Esophagus squamous epithelium (tissue), 4 donors: ENCODE results near the gene TMEM145.

Experiments used
- CTCF ChIP-seq, 6 experiments: fragments of 450-650 bp in 4 of 6; fragments of 200-600 bp in 2 of 6; sonication (generic) in 2 of 6; IDR thresholded peaks; one replicate each; pipeline ENCODE4 v1.5.1; 2016 to 2019; ENCODE audit warnings: antibody characterized with exemption in 6 of 6, mild to moderate bottlenecking in 4 of 6, moderate library complexity in 4 of 6
- POLR2A ChIP-seq, 4 donors: fragments of 450-650 bp; IDR thresholded peaks; one replicate each; pipeline ENCODE4 v1.6.1; 2017; ENCODE audit warnings: antibody characterized with exemption in 4 of 4, mild to moderate bottlenecking in 4 of 4, moderate library complexity in 3 of 4

GRCh38 chr19:42287017-42287826 is 25.9 kb upstream of the TMEM145 start:
- no peak for TF ChIP-seq CTCF (IDR thresholded peaks at IDR 0.05)
- no peak for TF ChIP-seq POLR2A (IDR thresholded peaks at IDR 0.05)
